Bronchial epithelial cell (primary cell): ENCODE data around the gene SNPH. TPM values are rescaled to one million over a fixed set of nuclear protein-coding genes. Genes with fewer than 3 reads are reported as not detected.

Source experiments
- DNase-seq: peaks from one replicate; pipeline ENCODE4 v3.0.0-alpha.2; 2010; ENCODE audit warnings: low read depth
- FAIRE-seq: peaks from 2 replicates; lab custom pipeline; 2011; peaks lifted over from hg19 to GRCh38; lab: Jason Lieb, UNC
- H3K27me3 ChIP-seq: 2 replicates; pipeline ENCODE4 v1.5.1; 2011; ENCODE audit warnings: low read length; ENCODE audit not compliant: control insufficient read depth, insufficient read depth
- H3K36me3 ChIP-seq: 2 replicates; pipeline ENCODE4 v1.5.1; 2011; ENCODE audit warnings: low read length; ENCODE audit not compliant: control insufficient read depth, insufficient read depth
- H3K4me3 ChIP-seq: 2 replicates; pipeline ENCODE4 v1.5.1; 2011; ENCODE audit warnings: mild to moderate bottlenecking, low read depth, low read length, control low read depth
- CTCF ChIP-seq: IDR thresholded peaks from 2 replicates; pipeline ENCODE4 v1.5.1; 2011; ENCODE audit warnings: mild to moderate bottlenecking, moderate library complexity, low read length, control low read depth, inconsistent platforms; ENCODE audit not compliant: insufficient read depth, severe bottlenecking
- total RNA-seq: library from RNA; depleted of rRNA; stranded (reverse); fragments of >200 nt; gene quantifications from 2 replicates; pipeline ENCODE4 v1.2.1, GENCODE V29; 2014

SNPH gene
- total RNA-seq, 1 donor from 2014 or later = 1.8 TPM

GRCh38 chr20:1267809-1268374 lies 1.8 kb downstream of the SNPH start:
- no peaks in the 10 kb centered on the region for H3K36me3 ChIP-seq
- DNase-seq (no peak), FAIRE-seq (no peak)
- H3K27me3 ChIP-seq = no peaks in the 10 kb centered on the region
- H3K4me3 ChIP-seq = no peak overlapping the region
- no peak for TF ChIP-seq CTCF

- Histone ChIP-seq H3K36me3 (no peaks in the 10 kb centered on the region), H3K27me3 (no peaks in the 10 kb centered on the region), H3K4me3 (no peak overlapping the region)
- DNase-seq (no peak), FAIRE-seq (peak; percentile 82)
- no peak for TF ChIP-seq CTCF
These were observed 3.1 kb downstream of the SNPH start for GRCh38 chr20:1269235-1269634.

GRCh38 chr20:1269850-1270249 lies 3.8 kb downstream of the SNPH start:
- H3K27me3 ChIP-seq = no peaks in the 10 kb centered on the region
- no peaks in the 10 kb centered on the region for H3K36me3 ChIP-seq
- no peak for TF ChIP-seq CTCF
- FAIRE-seq (no peak), DNase-seq (no peak)
- H3K4me3 ChIP-seq = no peak overlapping the region

- no peak for TF ChIP-seq CTCF
- H3K36me3 ChIP-seq = no peaks in the 10 kb centered on the region
- DNase-seq = no peak
- no peak overlapping the region for H3K4me3 ChIP-seq
- H3K27me3 ChIP-seq = no peaks in the 10 kb centered on the region
- FAIRE-seq = no peak
These were observed 6.4 kb downstream of the SNPH start for GRCh38 chr20:1272368-1273100.

GRCh38 chr20:1273366-1273765 lies 7.3 kb downstream of the SNPH start:
- no peak for TF ChIP-seq CTCF
- DNase-seq (no peak), FAIRE-seq (no peak)
- Histone ChIP-seq H3K27me3 (no peaks in the 10 kb centered on the region), H3K4me3 (no peak overlapping the region), H3K36me3 (no peaks in the 10 kb centered on the region)
